Measurements from ENCODE around the gene MAML3.

Gene MAML3

GRCh38 chr4:140003876-140004548 is 150.0 kb downstream of the MAML3 start:
- no peak for DNase-seq (ENCODE audit: low read depth)

GRCh38 chr4:140000232-140000631 is 153.8 kb downstream of the MAML3 start:
- no peak for DNase-seq (ENCODE audit: low read depth)

- no peak for DNase-seq (ENCODE audit: low read depth)
Measured at GRCh38 chr4:139988863-139989765, 164.9 kb downstream of the MAML3 start.

GRCh38 chr4:139987502-139987850 is 166.5 kb downstream of the MAML3 start:
- DNase-seq (ENCODE audit: low read depth) = no peak

GRCh38 chr4:139986689-139987501 is 167.1 kb downstream of the MAML3 start:
- no peak for DNase-seq (ENCODE audit: low read depth)

GRCh38 chr4:139986106-139986505 is 167.9 kb downstream of the MAML3 start:
- no peak for DNase-seq (ENCODE audit: low read depth)

GRCh38 chr4:139985401-139985800 is 168.6 kb downstream of the MAML3 start:
- DNase-seq (ENCODE audit: low read depth) = no peak

- no peak for DNase-seq (ENCODE audit: low read depth)
Measured at GRCh38 chr4:139984471-139984870, 169.5 kb downstream of the MAML3 start.

- DNase-seq (ENCODE audit: low read depth) = no peak
Measured at GRCh38 chr4:139978692-139979091, 175.3 kb downstream of the MAML3 start.

- DNase-seq (ENCODE audit: low read depth) = no peak
Measured at GRCh38 chr4:139977838-139978609, 176.0 kb downstream of the MAML3 start.

GRCh38 chr4:139975830-139976272 is 178.1 kb downstream of the MAML3 start:
- DNase-seq (ENCODE audit: low read depth) = no peak

GRCh38 chr4:139973616-139974015 is 180.4 kb downstream of the MAML3 start:
- DNase-seq (ENCODE audit: low read depth) = no peak

GRCh38 chr4:139973015-139973414 is 181.0 kb downstream of the MAML3 start:
- DNase-seq (ENCODE audit: low read depth) = no peak

- no peak for DNase-seq (ENCODE audit: low read depth)
Measured at GRCh38 chr4:139972305-139972704, 181.7 kb downstream of the MAML3 start.

- DNase-seq (ENCODE audit: low read depth) = no peak
Measured at GRCh38 chr4:139971111-139971510, 182.9 kb downstream of the MAML3 start.

GRCh38 chr4:139969635-139970266 is 184.2 kb downstream of the MAML3 start:
- DNase-seq (ENCODE audit: low read depth) = no peak

GRCh38 chr4:139968831-139969230 is 185.2 kb downstream of the MAML3 start:
- DNase-seq (ENCODE audit: low read depth) = no peak

GRCh38 chr4:139966383-139966782 is 187.6 kb downstream of the MAML3 start:
- no peak for DNase-seq (ENCODE audit: low read depth)

- no peak for DNase-seq (ENCODE audit: low read depth)
Measured at GRCh38 chr4:139965789-139966188, 188.2 kb downstream of the MAML3 start.

- no peak for DNase-seq (ENCODE audit: low read depth)
Measured at GRCh38 chr4:139963708-139964107, 190.3 kb downstream of the MAML3 start.

GRCh38 chr4:139962130-139962684 is 191.8 kb downstream of the MAML3 start:
- DNase-seq (ENCODE audit: low read depth) = no peak
